ENCODE results near the gene MAN2B2. TPM values are rescaled to one million over a fixed set of nuclear protein-coding genes. Genes with fewer than 3 reads are reported as not detected.

Gene MAN2B2
- total RNA-seq, 1 donor from 2014 or later: 32.2 TPM

- Histone ChIP-seq H3K36me3 (ENCODE audit: insufficient read depth, low read length) (no peaks in the 10 kb centered on the region), H3K4me3 (ENCODE audit: insufficient read depth, low read depth, low read length) (no peak overlapping the region), H3K9ac (ENCODE audit: low read length) (no peak overlapping the region), H4K20me1 (ENCODE audit: insufficient read depth, low read length) (no peaks in the 10 kb centered on the region), H2AFZ (ENCODE audit: low read depth, low read length) (no peak overlapping the region), H3K9me3 (ENCODE audit: insufficient read depth, low read depth, low read length) (peaks cover 6% of the 10 kb centered on the region), H3K79me2 (ENCODE audit: insufficient read depth, low read length) (no peaks in the 10 kb centered on the region), H3K27ac (ENCODE audit: low read depth, low read length) (no peak overlapping the region), H3K27me3 (ENCODE audit: insufficient read depth, low read length) (peaks cover 18% of the 10 kb centered on the region), H3K4me2 (ENCODE audit: low read length) (no peak overlapping the region), H3K4me1 (ENCODE audit: insufficient read depth, low read length) (no peaks in the 10 kb centered on the region)
- TF ChIP-seq, protein P1, sequence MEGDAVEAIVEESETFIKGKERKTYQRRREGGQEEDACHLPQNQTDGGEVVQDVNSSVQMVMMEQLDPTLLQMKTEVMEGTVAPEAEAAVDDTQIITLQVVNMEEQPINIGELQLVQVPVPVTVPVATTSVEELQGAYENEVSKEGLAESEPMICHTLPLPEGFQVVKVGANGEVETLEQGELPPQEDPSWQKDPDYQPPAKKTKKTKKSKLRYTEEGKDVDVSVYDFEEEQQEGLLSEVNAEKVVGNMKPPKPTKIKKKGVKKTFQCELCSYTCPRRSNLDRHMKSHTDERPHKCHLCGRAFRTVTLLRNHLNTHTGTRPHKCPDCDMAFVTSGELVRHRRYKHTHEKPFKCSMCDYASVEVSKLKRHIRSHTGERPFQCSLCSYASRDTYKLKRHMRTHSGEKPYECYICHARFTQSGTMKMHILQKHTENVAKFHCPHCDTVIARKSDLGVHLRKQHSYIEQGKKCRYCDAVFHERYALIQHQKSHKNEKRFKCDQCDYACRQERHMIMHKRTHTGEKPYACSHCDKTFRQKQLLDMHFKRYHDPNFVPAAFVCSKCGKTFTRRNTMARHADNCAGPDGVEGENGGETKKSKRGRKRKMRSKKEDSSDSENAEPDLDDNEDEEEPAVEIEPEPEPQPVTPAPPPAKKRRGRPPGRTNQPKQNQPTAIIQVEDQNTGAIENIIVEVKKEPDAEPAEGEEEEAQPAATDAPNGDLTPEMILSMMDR (IDR thresholded peaks at IDR 0.05; ENCODE audit: insufficient read depth, low read depth, low read length): no peak
- no peak overlapping the region for H3K27ac Mint-ChIP-seq (ENCODE audit: unreplicated experiment)
- DNase-seq (ENCODE audit: low read depth) (no peak), FAIRE-seq (no peak)
- H3K4me1 Mint-ChIP-seq (ENCODE audit: low read depth, unreplicated experiment): peaks cover 5% of the 10 kb centered on the region
- H3K4me3 Mint-ChIP-seq (ENCODE audit: unreplicated experiment): no peak overlapping the region
- peaks cover 83% of the 10 kb centered on the region for H3K27me3 Mint-ChIP-seq (ENCODE audit: low read depth, unreplicated experiment)
- H3K36me3 Mint-ChIP-seq (ENCODE audit: low read depth, unreplicated experiment): no peaks in the 10 kb centered on the region
- peaks cover 15% of the 10 kb centered on the region for H3K9me3 Mint-ChIP-seq (ENCODE audit: unreplicated experiment)
Observed at GRCh38 chr4:6549445-6549844, 25.5 kb upstream of the MAN2B2 start.

DNA sequence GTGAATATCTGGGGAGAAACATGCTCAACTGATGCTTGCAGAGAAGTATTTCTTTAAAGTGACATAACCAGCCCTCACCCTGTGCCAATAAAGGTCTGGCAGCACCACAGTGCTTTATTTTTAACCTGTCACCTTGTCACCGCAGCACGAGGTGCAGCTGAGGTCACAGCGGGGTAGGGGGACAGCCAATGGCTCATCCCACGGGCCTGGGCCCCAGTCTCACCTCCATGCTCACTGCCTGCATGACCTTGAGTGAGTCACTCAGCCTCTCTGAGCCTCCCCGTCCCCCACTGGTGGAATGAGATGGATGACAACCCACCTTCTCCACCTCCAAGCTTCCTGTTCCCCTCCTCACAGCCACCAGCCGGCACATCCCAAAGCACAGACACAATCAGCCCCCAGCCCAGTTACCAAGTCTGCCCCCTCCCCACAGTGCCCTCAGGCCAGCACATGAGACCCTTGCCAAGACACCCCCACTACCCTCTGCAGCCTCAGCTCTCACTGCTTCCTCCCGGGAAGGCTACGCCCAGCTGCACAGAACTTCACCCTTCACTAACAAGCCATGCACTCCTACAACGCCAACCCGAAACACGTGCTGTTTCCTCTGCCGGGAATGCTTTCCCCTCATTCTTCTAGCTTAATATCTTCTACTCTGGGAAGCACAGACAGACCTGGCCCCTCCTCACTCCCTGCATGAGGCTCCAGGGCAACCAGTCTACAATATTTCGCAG lies 24.9 kb upstream of the MAN2B2 start:
- Mint-ChIP-seq H3K36me3 (ENCODE audit: low read depth, unreplicated experiment) (no peaks in the 10 kb centered on the region), H3K4me1 (ENCODE audit: low read depth, unreplicated experiment) (peaks cover 5% of the 10 kb centered on the region), H3K27ac (ENCODE audit: unreplicated experiment) (no peak overlapping the region), H3K4me3 (ENCODE audit: unreplicated experiment) (no peak overlapping the region), H3K27me3 (ENCODE audit: low read depth, unreplicated experiment) (peaks cover 78% of the 10 kb centered on the region), H3K9me3 (ENCODE audit: unreplicated experiment) (peaks cover 15% of the 10 kb centered on the region)
- Histone ChIP-seq H3K9ac (ENCODE audit: low read length) (no peak overlapping the region), H3K27ac (ENCODE audit: low read depth, low read length) (no peak overlapping the region), H3K27me3 (ENCODE audit: insufficient read depth, low read length) (peaks cover 18% of the 10 kb centered on the region), H2AFZ (ENCODE audit: low read depth, low read length) (no peak overlapping the region), H3K4me1 (ENCODE audit: insufficient read depth, low read length) (no peaks in the 10 kb centered on the region), H3K36me3 (ENCODE audit: insufficient read depth, low read length) (no peaks in the 10 kb centered on the region), H3K79me2 (ENCODE audit: insufficient read depth, low read length) (no peaks in the 10 kb centered on the region), H3K4me3 (ENCODE audit: insufficient read depth, low read depth, low read length) (no peak overlapping the region), H3K9me3 (ENCODE audit: insufficient read depth, low read depth, low read length) (peaks cover 6% of the 10 kb centered on the region), H4K20me1 (ENCODE audit: insufficient read depth, low read length) (no peaks in the 10 kb centered on the region), H3K4me2 (ENCODE audit: low read length) (no peak overlapping the region)
- DNase-seq (ENCODE audit: low read depth) (no peak), FAIRE-seq (no peak)
- TF ChIP-seq, protein P1 (IDR thresholded peaks at IDR 0.05; ENCODE audit: insufficient read depth, low read depth, low read length): no peak
- TF ChIP-seq EZH2 (IDR thresholded peaks at IDR 0.05; ENCODE audit: insufficient read depth, low read length): no peak

DNA sequence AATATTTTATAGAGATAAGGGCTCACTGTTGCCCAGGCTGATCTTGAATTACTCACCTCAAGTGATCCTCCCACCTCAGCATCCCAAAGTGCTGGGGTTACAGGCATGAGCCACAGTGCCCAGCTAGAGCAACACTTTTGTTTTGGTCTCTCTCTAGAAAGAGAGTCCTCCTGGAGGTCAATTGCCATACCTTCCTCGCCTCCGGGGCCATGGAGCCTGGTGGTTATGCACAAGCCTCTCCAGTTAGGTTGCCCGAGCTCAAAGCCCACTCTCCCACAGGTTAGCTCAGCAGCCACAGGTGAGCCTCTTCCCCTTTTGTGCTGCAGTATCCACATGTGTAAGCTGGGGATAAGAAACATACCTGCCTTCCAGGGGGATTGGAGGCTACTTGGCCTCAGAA lies 24.2 kb upstream of the MAN2B2 start:
- Histone ChIP-seq H3K4me1 (ENCODE audit: insufficient read depth, low read length) (no peaks in the 10 kb centered on the region), H3K27me3 (ENCODE audit: insufficient read depth, low read length) (peaks cover 18% of the 10 kb centered on the region), H3K9ac (ENCODE audit: low read length) (no peak overlapping the region), H3K9me3 (ENCODE audit: insufficient read depth, low read depth, low read length) (peaks cover 6% of the 10 kb centered on the region), H3K4me3 (ENCODE audit: insufficient read depth, low read depth, low read length) (no peak overlapping the region), H3K79me2 (ENCODE audit: insufficient read depth, low read length) (no peaks in the 10 kb centered on the region), H4K20me1 (ENCODE audit: insufficient read depth, low read length) (no peaks in the 10 kb centered on the region), H3K27ac (ENCODE audit: low read depth, low read length) (no peak overlapping the region), H2AFZ (ENCODE audit: low read depth, low read length) (no peak overlapping the region), H3K4me2 (ENCODE audit: low read length) (no peak overlapping the region), H3K36me3 (ENCODE audit: insufficient read depth, low read length) (no peaks in the 10 kb centered on the region)
- peaks cover 5% of the 10 kb centered on the region for H3K4me1 Mint-ChIP-seq (ENCODE audit: low read depth, unreplicated experiment)
- no peak overlapping the region for H3K27ac Mint-ChIP-seq (ENCODE audit: unreplicated experiment)
- peaks cover 15% of the 10 kb centered on the region for H3K9me3 Mint-ChIP-seq (ENCODE audit: unreplicated experiment)
- FAIRE-seq (no peak), DNase-seq (ENCODE audit: low read depth) (no peak)
- peaks cover 84% of the 10 kb centered on the region for H3K27me3 Mint-ChIP-seq (ENCODE audit: low read depth, unreplicated experiment)
- no peak for TF ChIP-seq EZH2 (IDR thresholded peaks at IDR 0.05; ENCODE audit: insufficient read depth, low read length)
- TF ChIP-seq, protein P1 (IDR thresholded peaks at IDR 0.05; ENCODE audit: insufficient read depth, low read depth, low read length): no peak
- no peak overlapping the region for H3K4me3 Mint-ChIP-seq (ENCODE audit: unreplicated experiment)
- no peaks in the 10 kb centered on the region for H3K36me3 Mint-ChIP-seq (ENCODE audit: low read depth, unreplicated experiment)

All from astrocyte (in vitro differentiated cells and primary cell).